Activated CD4-positive, alpha-beta T cell treated with anti-CD3 and anti-CD28 coated beads for 36 hours (primary cell): ENCODE data around the gene MX2. TPM values are rescaled to one million over a fixed set of nuclear protein-coding genes. Genes with fewer than 3 reads are reported as not detected.
A peak's percentile ranks its signal among the peaks of the same experiment; 100 is the strongest.

Source experiments
- ATAC-seq: fragments of 200-7000 bp; cut with Tn5 transposase; one replicate; pipeline ENCODE4 v1.10.0; 2021; ENCODE audit warnings: mild to moderate bottlenecking, moderate library complexity
- CTCF ChIA-PET: fragments of 350-600 bp; sonication (Branson Sonifier 250); formaldehyde crosslinking; loops from one replicate; lab custom pipeline; 2021; ENCODE audit warnings: antibody characterized with exemption; lab: Charles Lee
- POLR2A ChIA-PET: fragments of 350-600 bp; sonication (Branson Sonifier 250); formaldehyde crosslinking; loops from one replicate; lab custom pipeline; 2021; ENCODE audit warnings: antibody characterized with exemption, inconsistent platforms; lab: Charles Lee
- DNase-seq: peaks from one replicate; pipeline ENCODE4 v3.0.0-alpha.2; 2020
- H3K27ac Mint-ChIP-seq: one replicate; pipeline ENCODE4 v1.8.0; 2021; ENCODE audit warnings: mixed read lengths
- H3K27me3 Mint-ChIP-seq: one replicate; pipeline ENCODE4 v1.8.0; 2021; ENCODE audit warnings: mixed read lengths
- H3K36me3 Mint-ChIP-seq: one replicate; pipeline ENCODE4 v1.8.0; 2021; ENCODE audit warnings: low read depth, mixed read lengths
- H3K4me1 Mint-ChIP-seq: one replicate; pipeline ENCODE4 v1.8.0; 2021; ENCODE audit warnings: mixed read lengths
- H3K4me3 Mint-ChIP-seq: one replicate; pipeline ENCODE4 v1.8.0; 2021; ENCODE audit warnings: mild to moderate bottlenecking, moderate library complexity, mixed read lengths
- H3K9me3 Mint-ChIP-seq: one replicate; pipeline ENCODE4 v1.8.0; 2021; ENCODE audit warnings: low read depth, mixed read lengths
- intact Hi-C, 2 experiments: fragments of 100-400 bp; cut with DNase I in 1 of 2; cut with micrococcal nuclease in 1 of 2; formaldehyde crosslinking; loops; one replicate each; pipeline versions ENCODE4 v1.14.2 to v1.15.1; 2022 to 2024; cut with DNase I, micrococcal nuclease
- total RNA-seq, 2 experiments: library from RNA; stranded (reverse); gene quantifications; one replicate each; pipeline ENCODE4 v1.2.3, GENCODE V29; 2021

MX2 gene
- total RNA-seq, 2 experiments from 2014 or later: 30.7 to 40.4 TPM

DNA sequence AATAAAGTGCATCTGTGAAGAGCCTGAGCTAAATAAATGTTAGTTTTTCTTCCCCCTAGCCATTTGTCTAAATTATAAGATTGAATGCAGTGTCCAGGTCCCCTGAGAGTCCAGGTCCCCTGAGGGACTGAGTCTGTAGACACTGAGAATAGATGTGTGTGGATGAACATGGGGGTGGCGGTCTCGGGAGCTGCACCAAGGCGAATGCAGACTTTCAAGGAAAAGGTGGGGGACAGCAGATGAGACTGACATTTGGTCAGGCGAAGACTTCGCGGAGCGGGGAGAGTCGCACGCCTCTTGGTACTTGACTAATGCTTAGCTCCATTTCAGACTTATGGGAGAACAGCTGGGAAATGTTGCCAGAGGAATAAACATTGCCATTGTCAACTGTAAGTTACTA is 17.7 kb upstream of the MX2 start:
- intact Hi-C loops: no loop called here
- H3K36me3 Mint-ChIP-seq: no peaks in the 10 kb centered on the region
- H3K4me3 Mint-ChIP-seq: no peak overlapping the region
- peaks cover 4% of the 10 kb centered on the region for H3K9me3 Mint-ChIP-seq
- no peak overlapping the region for H3K27ac Mint-ChIP-seq
- no peak for DNase-seq
- ATAC-seq: no peak
- no peaks in the 10 kb centered on the region for H3K4me1 Mint-ChIP-seq
- POLR2A ChIA-PET: no interaction called here
- H3K27me3 Mint-ChIP-seq: peaks cover 2% of the 10 kb centered on the region
- CTCF ChIA-PET: interaction anchor here (1.8 kb wide), 1 partner anchor 61 kb away, joined by 6 read pairs; no protein-coding TSS in a partner anchor

DNA sequence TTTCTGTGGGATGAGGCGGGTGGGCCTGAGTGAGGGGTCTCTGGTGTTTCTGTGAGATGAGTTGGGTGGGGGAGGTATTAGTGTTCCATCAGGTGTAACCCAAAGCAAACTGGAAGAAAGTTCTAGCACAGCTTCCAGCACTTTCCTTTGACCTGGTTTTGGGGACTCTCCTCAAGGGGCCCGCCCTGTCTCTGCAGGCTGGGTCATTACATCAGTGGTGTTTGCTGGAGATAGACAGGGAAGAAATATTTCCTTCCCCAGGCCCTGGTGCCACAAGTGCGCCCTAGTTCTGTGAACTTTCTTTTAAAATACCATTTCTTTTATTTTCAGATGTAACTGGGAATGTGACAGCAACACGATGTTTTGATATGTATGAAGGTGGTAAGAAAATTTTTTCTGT is 16.5 kb upstream of the MX2 start:
- intact Hi-C loops: no loop called here
- POLR2A ChIA-PET: no interaction called here
- Mint-ChIP-seq H3K27me3 (peaks cover 2% of the 10 kb centered on the region), H3K4me1 (no peaks in the 10 kb centered on the region), H3K9me3 (peaks cover 4% of the 10 kb centered on the region), H3K27ac (no peak overlapping the region), H3K4me3 (no peak overlapping the region), H3K36me3 (no peaks in the 10 kb centered on the region)
- DNase-seq (no peak), ATAC-seq (no peak)
- CTCF ChIA-PET: no interaction called here

DNA sequence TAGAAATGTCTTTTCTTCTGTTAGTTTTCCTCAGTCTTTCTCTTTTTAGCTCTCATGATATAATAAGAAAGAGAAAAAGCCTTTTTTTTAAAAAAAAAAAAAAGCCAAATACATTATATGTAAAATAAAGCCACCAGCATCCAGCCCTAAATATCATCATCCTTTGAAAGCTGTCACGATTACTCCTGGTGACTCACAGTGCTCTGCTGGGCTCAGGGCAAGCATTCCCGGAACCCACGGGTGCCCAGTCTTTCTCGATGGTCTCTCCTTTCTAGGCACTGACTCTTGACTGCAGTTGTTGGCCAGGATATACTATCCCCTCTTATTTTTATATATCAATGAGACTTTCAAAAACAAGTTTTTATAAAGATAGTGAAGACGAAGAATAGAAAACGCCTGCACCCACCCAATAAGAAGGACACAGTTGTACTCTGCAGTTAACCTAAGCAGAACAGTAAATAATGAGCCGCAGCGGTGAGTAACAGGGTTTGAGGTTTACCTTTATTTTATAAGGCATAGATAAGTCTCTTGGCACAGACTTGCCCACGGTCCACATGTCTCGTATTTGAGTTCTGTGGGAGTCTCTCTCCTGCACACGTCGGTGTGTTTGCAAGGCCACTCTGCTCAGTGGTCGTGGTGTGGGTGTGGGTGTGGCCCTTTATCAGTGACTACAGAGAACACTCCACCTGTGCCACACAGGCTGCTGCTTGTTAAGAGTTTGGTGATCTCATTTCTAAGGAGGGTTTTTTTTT is 15.7 kb upstream of the MX2 start:
- no peak overlapping the region for H3K27ac Mint-ChIP-seq
- H3K36me3 Mint-ChIP-seq: no peaks in the 10 kb centered on the region
- peaks cover 4% of the 10 kb centered on the region for H3K9me3 Mint-ChIP-seq
- DNase-seq (no peak), ATAC-seq (no peak)
- H3K4me3 Mint-ChIP-seq: no peak overlapping the region
- H3K4me1 Mint-ChIP-seq: no peaks in the 10 kb centered on the region
- POLR2A ChIA-PET: no interaction called here
- CTCF ChIA-PET: no interaction called here
- peaks cover 2% of the 10 kb centered on the region for H3K27me3 Mint-ChIP-seq
- intact Hi-C loops: no loop called here

DNA sequence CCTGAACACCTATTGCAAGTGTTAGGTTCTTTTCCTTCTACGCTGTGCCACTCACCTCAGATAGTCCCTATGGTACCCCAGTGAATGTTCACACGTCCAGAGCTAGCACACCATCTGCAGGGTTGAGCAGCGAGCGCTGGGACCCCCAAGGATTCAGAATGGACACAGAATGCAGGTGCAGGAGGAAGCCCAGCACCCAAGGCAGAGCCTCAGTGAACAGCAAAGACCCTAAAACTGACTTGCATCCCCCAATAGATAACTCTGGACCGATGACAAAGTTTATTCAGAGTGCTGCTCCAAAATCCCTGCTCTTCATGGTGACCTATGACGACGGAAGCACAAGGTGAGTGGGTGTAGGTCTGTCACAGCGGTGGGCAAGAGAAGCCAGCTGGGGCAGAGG is 15.1 kb upstream of the MX2 start:
- H3K4me3 Mint-ChIP-seq: no peak overlapping the region
- CTCF ChIA-PET: no interaction called here
- intact Hi-C loops: no loop called here
- no peaks in the 10 kb centered on the region for H3K4me1 Mint-ChIP-seq
- peaks cover 4% of the 10 kb centered on the region for H3K9me3 Mint-ChIP-seq
- POLR2A ChIA-PET: no interaction called here
- ATAC-seq (no peak), DNase-seq (no peak)
- peaks cover 2% of the 10 kb centered on the region for H3K27me3 Mint-ChIP-seq
- no peaks in the 10 kb centered on the region for H3K36me3 Mint-ChIP-seq
- no peak overlapping the region for H3K27ac Mint-ChIP-seq

DNA sequence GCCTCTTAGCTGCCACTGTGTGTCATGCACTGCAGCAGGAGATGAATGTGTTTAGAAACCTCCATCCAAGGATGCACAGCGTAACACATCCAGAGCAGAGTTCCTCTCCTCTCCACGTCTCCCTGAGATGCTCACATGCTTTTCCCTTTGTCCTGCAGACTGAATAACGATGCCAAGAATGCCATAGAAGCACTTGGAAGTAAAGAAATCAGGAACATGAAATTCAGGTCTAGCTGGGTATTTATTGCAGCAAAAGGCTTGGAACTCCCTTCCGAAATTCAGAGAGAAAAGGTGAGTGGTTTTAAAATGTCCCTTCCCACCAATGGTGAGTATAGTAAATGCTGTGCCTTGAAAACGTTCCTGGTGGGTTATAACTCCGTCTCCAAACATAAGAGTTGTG is 13.4 kb upstream of the MX2 start:
- H3K4me1 Mint-ChIP-seq: no peaks in the 10 kb centered on the region
- no peak overlapping the region for H3K4me3 Mint-ChIP-seq
- ChIA-PET POLR2A (no interaction called here), CTCF (no interaction called here)
- H3K27me3 Mint-ChIP-seq: peaks cover 2% of the 10 kb centered on the region
- DNase-seq (no peak), ATAC-seq (no peak)
- no peak overlapping the region for H3K27ac Mint-ChIP-seq
- intact Hi-C loops: no loop called here
- no peaks in the 10 kb centered on the region for H3K9me3 Mint-ChIP-seq
- no peaks in the 10 kb centered on the region for H3K36me3 Mint-ChIP-seq

DNA sequence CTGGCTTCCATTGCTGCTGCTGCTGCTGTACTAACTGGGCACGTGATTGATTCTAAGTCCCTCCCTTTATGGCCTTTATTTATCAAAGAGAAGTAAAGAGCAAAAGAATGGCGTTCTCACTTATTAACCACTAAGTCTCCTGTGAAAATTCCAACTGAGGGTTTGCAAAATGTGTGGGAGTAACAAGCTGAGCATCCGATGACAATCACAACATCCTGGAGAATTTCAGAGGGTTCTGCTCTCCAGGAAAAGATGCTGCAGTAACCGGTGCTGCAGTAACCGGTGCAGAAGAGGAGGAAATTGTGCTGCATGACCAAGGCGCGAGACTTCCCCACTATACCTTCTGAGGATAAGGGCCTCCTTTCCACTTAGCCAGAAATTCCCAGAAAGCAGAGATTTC is 12.7 kb upstream of the MX2 start:
- no peaks in the 10 kb centered on the region for H3K9me3 Mint-ChIP-seq
- peaks cover 1% of the 10 kb centered on the region for H3K27me3 Mint-ChIP-seq
- no peak for ATAC-seq
- H3K4me3 Mint-ChIP-seq: no peak overlapping the region
- POLR2A ChIA-PET: no interaction called here
- no peak for DNase-seq
- no peaks in the 10 kb centered on the region for H3K4me1 Mint-ChIP-seq
- no peaks in the 10 kb centered on the region for H3K36me3 Mint-ChIP-seq
- intact Hi-C loops: no loop called here
- H3K27ac Mint-ChIP-seq: no peak overlapping the region
- CTCF ChIA-PET: interaction anchor here (0.6 kb wide), 1 partner anchor 61 kb away, joined by 3 read pairs; no protein-coding TSS in a partner anchor

DNA sequence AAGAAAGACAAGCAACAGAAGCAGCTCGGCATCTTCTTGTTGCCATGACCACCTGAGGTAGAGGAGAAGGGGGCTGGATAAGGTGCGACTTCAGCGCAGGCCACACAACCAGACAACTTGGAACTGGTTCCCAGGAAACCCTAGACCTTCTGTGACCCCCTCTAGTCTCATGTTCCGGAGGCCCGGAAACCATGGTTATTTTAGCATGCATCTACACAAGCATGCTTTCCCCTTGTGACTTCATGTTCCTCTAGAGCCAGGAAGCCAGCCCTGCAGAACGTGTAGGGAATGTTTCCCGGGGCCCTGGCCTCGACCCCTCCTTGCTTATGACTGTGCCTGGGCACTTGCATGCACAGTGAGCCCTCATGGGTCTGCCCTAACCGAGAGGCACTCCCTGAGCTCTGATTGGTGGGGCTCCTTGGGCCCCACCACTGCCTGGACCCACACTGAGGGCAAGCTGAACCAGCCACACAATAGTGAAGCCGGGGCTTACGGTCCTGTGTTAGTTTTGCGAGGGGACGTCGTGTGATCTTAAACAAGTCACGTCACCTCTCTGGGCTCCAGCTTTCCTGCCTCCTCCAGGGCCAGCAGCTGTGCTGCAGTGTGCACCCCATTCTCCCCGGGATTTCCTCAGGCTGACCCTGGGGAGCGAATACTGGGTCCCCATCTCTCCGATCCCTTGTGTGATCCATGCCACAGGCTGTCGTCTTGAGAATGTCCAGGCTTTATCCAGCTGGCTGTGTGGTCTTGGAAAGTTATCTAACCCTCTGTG is 12.0 kb upstream of the MX2 start:
- no peak for ATAC-seq
- no peaks in the 10 kb centered on the region for H3K36me3 Mint-ChIP-seq
- H3K4me3 Mint-ChIP-seq: no peak overlapping the region
- no peaks in the 10 kb centered on the region for H3K27me3 Mint-ChIP-seq
- no peaks in the 10 kb centered on the region for H3K9me3 Mint-ChIP-seq
- no peak for DNase-seq
- no peaks in the 10 kb centered on the region for H3K4me1 Mint-ChIP-seq
- intact Hi-C loops: no loop called here
- ChIA-PET CTCF (interaction anchor here (0.6 kb wide), 1 partner anchor 62 kb away, joined by 3 read pairs; no protein-coding TSS in a partner anchor), POLR2A (no interaction called here)
- no peak overlapping the region for H3K27ac Mint-ChIP-seq

DNA sequence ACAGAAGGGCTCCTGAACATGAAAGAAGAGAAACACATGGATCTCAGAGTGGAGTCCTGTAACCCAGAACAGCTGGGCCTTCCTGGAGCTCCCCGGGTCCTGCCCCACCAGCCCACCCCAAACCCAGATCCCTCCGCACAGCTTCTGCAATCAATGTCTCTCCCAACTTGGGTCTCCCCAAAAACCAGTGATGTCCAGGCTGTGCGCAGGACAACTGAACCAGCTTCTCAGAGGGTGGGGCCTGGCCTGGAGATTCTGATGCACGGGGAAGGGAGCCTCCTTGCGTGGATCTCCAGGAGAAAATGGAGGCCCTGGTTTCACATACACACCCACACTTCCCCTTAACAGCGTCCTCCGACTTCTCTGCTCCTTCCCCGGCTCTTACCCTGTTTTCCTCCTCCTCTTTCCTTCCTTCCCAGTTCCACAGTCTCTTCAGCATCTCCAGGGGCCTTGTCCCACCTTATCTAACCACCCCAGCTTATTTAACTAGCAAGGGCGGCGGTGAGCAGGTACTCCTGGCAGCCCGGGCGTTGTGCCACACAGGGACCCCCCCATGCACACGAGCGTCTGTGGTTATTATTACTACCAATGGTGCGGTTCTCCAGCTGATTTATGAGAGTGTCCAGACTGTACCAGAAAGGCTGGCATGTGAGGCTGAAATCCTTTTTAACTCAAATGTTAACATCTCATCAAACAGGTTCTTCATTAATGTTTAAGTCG is 11.2 kb upstream of the MX2 start:
- Mint-ChIP-seq H3K27me3 (no peaks in the 10 kb centered on the region), H3K36me3 (no peaks in the 10 kb centered on the region), H3K9me3 (no peaks in the 10 kb centered on the region), H3K4me1 (no peaks in the 10 kb centered on the region), H3K27ac (no peak overlapping the region), H3K4me3 (no peak overlapping the region)
- intact Hi-C loops: no loop called here
- no peak for ATAC-seq
- POLR2A ChIA-PET: no interaction called here
- CTCF ChIA-PET: no interaction called here
- no peak for DNase-seq

DNA sequence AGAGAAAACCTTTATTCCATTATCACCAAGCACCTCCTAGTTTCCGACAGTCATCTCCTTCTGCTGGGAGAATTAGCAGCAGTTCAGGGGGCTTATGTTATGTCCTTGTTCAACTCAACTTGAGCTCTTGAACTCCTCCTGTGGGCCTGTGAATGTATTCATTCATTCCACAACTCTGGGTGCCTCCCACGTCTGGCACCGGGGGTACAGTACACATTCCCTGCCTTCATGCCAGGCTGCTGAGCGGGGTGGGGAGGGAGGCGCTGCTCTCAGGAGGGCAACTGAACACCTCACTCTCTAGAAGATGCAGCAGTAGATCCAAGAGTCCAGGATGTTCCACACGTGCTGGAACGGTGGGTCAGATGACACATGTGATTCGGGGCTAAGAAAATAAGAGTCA is 4.3 kb upstream of the MX2 start:
- ChIA-PET CTCF (interaction anchor here (1.0 kb wide), 1 partner anchor 10 kb away, joined by 3 read pairs; no protein-coding TSS in a partner anchor), POLR2A (no interaction called here)
- no peaks in the 10 kb centered on the region for H3K36me3 Mint-ChIP-seq
- H3K27me3 Mint-ChIP-seq: no peaks in the 10 kb centered on the region
- intact Hi-C loops: no loop called here
- peak overlapping the region; percentile 49 for H3K27ac Mint-ChIP-seq
- no peak overlapping the region for H3K4me3 Mint-ChIP-seq
- H3K9me3 Mint-ChIP-seq: no peaks in the 10 kb centered on the region
- ATAC-seq (no peak), DNase-seq (no peak)
- H3K4me1 Mint-ChIP-seq: peaks cover 17% of the 10 kb centered on the region

DNA sequence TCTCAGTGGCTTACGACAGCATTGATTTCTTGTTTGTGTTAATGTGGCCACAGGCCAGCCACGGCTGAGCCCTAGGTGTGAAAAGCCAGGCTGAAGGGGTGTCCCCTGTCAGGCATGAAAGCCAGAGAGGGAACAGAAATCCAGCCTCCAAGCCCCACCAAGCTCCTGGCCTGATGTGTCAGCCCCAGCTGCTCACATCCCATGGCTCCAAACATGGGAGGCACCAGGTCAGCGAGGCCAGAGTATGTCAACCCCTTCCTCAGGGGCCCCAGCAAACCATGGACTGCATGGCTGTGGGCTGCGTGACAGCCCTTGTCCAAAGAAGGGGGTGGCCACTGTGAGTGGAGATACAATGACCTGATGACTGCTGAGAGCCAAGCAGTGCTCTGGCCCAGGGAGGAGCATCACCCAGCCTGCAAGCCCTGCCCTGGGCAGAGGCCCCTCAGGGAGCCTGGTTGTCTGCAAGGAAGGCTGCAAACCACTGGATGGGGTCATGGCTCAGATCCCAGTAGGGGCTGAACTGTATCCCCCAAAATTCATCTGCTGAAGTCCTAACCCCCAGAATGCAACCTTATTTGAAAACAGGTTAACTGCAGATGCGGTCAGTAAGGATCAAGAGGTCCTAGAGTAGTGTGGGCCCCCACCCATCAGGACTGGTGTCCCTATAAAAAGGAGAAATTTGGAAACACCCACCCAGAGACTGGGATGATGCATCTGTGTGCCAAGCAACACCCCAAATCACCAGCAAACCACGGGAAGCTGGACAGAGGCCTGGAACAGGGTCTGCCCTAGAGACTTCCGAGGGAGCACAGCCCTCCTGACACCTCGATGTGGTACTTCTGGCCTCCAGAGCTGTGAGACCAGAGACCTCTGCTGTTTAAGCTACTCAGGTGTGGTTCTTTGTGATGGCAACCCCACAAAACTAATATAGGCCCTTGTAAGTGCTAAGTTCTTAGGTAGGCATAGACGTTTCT is 3.3 kb upstream of the MX2 start:
- Mint-ChIP-seq H3K9me3 (no peaks in the 10 kb centered on the region), H3K4me1 (peaks cover 25% of the 10 kb centered on the region), H3K27me3 (no peaks in the 10 kb centered on the region), H3K36me3 (peaks cover 6% of the 10 kb centered on the region), H3K4me3 (no peak overlapping the region), H3K27ac (no peak overlapping the region)
- POLR2A ChIA-PET: no interaction called here
- DNase-seq (no peak), ATAC-seq (no peak)
- CTCF ChIA-PET: no interaction called here
- intact Hi-C loops: no loop called here

DNA sequence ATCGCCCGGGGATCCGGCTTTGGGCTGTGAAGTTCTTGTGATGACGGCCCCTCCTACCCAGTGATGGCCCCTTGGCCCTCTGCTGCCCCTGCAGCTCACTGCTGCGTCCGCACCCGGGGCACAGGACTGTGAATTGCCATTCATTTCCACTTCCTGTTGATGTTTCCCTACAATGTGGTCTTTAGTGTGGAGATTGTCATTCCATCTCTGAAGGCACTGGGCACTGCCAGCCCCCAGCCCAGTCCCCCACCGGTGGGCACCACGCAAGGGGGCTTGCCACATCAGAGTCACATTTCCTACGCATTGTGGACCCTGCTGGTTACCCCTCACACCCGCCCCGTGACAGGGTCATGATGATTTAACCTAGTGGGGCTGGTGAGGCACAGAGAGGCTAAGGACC is 2.5 kb upstream of the MX2 start:
- ChIA-PET CTCF (no interaction called here), POLR2A (no interaction called here)
- H3K27me3 Mint-ChIP-seq: no peaks in the 10 kb centered on the region
- no peak for DNase-seq
- no peaks in the 10 kb centered on the region for H3K9me3 Mint-ChIP-seq
- peaks cover 34% of the 10 kb centered on the region for H3K4me1 Mint-ChIP-seq
- peaks cover 7% of the 10 kb centered on the region for H3K36me3 Mint-ChIP-seq
- no peak overlapping the region for H3K4me3 Mint-ChIP-seq
- intact Hi-C loops: no loop called here
- H3K27ac Mint-ChIP-seq: no peak overlapping the region
- no peak for ATAC-seq
